Karpas-422 (cell line): ENCODE measurements around the gene KANSL1. TPM values are rescaled to one million over a fixed set of nuclear protein-coding genes. Genes with fewer than 3 reads are reported as not detected.
A peak's percentile ranks its signal among the peaks of the same experiment; 100 is the strongest.

Source experiments
- DNase-seq: peaks from one replicate; pipeline ENCODE4 v3.0.0-alpha.2; 2015
- H2AFZ ChIP-seq: fragments of 200-600 bp; sonication (generic); 2 replicates; pipeline ENCODE4 v1.6.1; 2014; ENCODE audit warnings: antibody characterized with exemption, low read length, mixed read lengths
- H3K27ac ChIP-seq: fragments of 200-600 bp; sonication (generic); 2 replicates; pipeline ENCODE4 v1.5.1; 2014; ENCODE audit warnings: mild to moderate bottlenecking, low read length, moderate library complexity
- H3K27me3 ChIP-seq: fragments of 200-600 bp; sonication (generic); 2 replicates; pipeline ENCODE4 v1.6.1; 2014; ENCODE audit warnings: low read length, mixed read lengths
- H3K36me3 ChIP-seq: fragments of 200-600 bp; sonication (generic); 2 replicates; pipeline ENCODE4 v1.6.1; 2014; ENCODE audit warnings: low read length, mixed read lengths; ENCODE audit not compliant: insufficient read depth
- H3K4me1 ChIP-seq: fragments of 200-600 bp; sonication (generic); 2 replicates; pipeline ENCODE4 v1.6.1; 2014; ENCODE audit warnings: mild to moderate bottlenecking, low read length, mixed read lengths
- H3K4me2 ChIP-seq: fragments of 200-600 bp; sonication (generic); 2 replicates; pipeline ENCODE4 v1.6.1; 2014; ENCODE audit warnings: low read length, low read depth, mild to moderate bottlenecking; ENCODE audit not compliant: poor library complexity, severe bottlenecking
- H3K4me3 ChIP-seq: fragments of 200-600 bp; sonication (generic); 2 replicates; pipeline ENCODE4 v1.5.1; 2014; ENCODE audit warnings: mild to moderate bottlenecking, antibody characterized with exemption, low read length, mixed read lengths
- H3K79me2 ChIP-seq: fragments of 200-600 bp; sonication (generic); 2 replicates; pipeline ENCODE4 v1.6.1; 2014; ENCODE audit warnings: mild to moderate bottlenecking, low read length, mixed read lengths
- H3K9ac ChIP-seq: fragments of 200-600 bp; sonication (generic); 2 replicates; pipeline ENCODE4 v1.6.0; 2014; ENCODE audit warnings: low read length
- H3K9me2 ChIP-seq: fragments of 200-600 bp; sonication (generic), shearing (Covaris generic); replicated peaks from 2 replicates; pipeline ENCODE4 v1.6.0; 2014; ENCODE audit warnings: mild to moderate bottlenecking, low read length, moderate library complexity; ENCODE audit not compliant: insufficient read depth
- H3K9me3 ChIP-seq: fragments of 300-700, 200-600 bp; sonication (generic); 2 replicates; pipeline ENCODE4 v1.6.1; 2014; ENCODE audit warnings: low read length, mixed read lengths
- H4K20me1 ChIP-seq: fragments of 200-600 bp; sonication (generic); 2 replicates; pipeline ENCODE4 v1.6.1; 2014; ENCODE audit warnings: mild to moderate bottlenecking, antibody characterized with exemption, low read length, low read depth; ENCODE audit not compliant: insufficient read depth
- total RNA-seq: library from RNA; depleted of rRNA; stranded (reverse); fragments of >200 nt; shearing (Covaris generic); gene quantifications from 2 replicates; pipeline ENCODE4 v1.2.3, GENCODE V29; 2014; ENCODE audit warnings: low replicate concordance

Gene KANSL1
- total RNA-seq, 1 experiment from 2014 or later: 127 TPM

DNA sequence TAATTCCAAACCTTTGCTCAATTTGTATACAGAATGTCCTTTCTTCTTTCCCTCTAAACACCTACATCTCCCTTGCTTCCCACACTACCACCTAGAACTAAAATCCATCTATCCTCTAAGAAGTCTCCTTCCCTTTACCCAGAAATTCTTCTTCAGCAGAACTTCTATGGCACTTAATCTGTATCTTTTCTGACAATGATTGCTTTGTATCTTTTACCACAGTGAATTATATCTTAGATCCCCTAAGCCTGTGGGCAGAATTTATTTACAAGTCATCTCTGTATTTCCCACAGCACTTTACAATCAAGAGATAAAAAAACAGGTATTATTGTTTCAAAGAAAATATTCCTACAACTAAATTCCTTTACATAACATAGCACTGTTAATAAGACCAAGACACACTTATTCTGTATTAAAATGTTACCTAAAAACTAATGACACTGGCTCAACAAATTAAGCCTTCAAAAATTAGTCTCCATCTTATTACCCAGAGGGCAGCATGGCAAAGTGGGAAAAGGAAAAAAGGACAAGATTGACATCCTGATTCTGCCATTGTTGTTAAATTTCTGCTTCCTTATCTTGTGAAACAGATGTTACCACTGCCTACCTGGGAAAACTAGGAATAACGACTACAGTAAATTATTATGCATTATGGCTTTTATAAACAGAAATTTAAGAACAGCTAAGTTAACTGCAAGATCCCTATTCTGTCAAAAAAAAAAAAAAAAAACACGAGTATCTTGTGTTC is 42.8 kb downstream of the KANSL1 start:
- Histone ChIP-seq H3K27me3 (no peaks in the 10 kb centered on the region), H3K4me3 (no peak overlapping the region), H3K36me3 (no peaks in the 10 kb centered on the region), H3K79me2 (peaks cover 97% of the 10 kb centered on the region), H3K9ac (no peak overlapping the region), H3K4me2 (peak overlapping the region; percentile 20), H4K20me1 (peaks cover 41% of the 10 kb centered on the region; the same call in 1 of the 2 replicates), H2AFZ (no peak overlapping the region), H3K4me1 (peaks cover 94% of the 10 kb centered on the region), H3K9me3 (no peaks in the 10 kb centered on the region), H3K9me2 (no peaks in the 10 kb centered on the region), H3K27ac (peak overlapping the region; percentile 62)
- no peak for DNase-seq

- H3K9ac ChIP-seq: 0 out of 2 replicates have a peak overlapping the region, but pooled peaks have one; percentile 1
- no peaks in the 10 kb centered on the region for H3K36me3 ChIP-seq
- no peak for DNase-seq
- H3K4me3 ChIP-seq: no peak overlapping the region; the same call in 1 of the 2 replicates
- no peak overlapping the region for H2AFZ ChIP-seq
- no peaks in the 10 kb centered on the region for H3K9me3 ChIP-seq
- no peaks in the 10 kb centered on the region for H3K9me2 ChIP-seq
- peaks cover 94% of the 10 kb centered on the region for H3K4me1 ChIP-seq
- peaks cover 40% of the 10 kb centered on the region; the same call in 1 of the 2 replicates for H4K20me1 ChIP-seq
- H3K27me3 ChIP-seq: no peaks in the 10 kb centered on the region
- peaks cover 94% of the 10 kb centered on the region for H3K79me2 ChIP-seq
- peak overlapping the region; percentile 86 for H3K27ac ChIP-seq
- peak overlapping the region; percentile 66 for H3K4me2 ChIP-seq
Measured at GRCh38 chr17:46148247-46148646, 45.0 kb downstream of the KANSL1 start.

DNA sequence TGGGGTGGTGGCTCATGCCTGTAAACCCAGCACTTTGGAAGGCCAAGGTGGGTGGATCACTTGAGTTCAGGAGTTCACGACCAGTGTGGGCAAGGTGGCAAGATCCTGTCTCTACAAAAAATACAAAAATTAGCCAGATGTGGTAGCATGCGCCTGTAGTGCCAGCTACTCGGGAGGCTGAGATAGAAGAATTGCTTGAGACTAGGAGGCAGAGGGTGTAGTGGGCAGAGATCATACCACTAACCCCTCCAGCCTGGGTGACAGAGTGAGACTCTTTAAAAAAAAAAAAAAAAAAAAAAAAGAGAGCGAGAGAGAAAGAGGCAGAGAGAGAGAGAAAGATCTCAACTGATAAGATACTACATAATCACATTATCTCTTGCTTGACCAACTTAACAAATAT is 45.9 kb downstream of the KANSL1 start:
- Histone ChIP-seq H3K9me2 (no peaks in the 10 kb centered on the region), H3K9me3 (no peaks in the 10 kb centered on the region), H3K4me3 (peak overlapping the region; percentile 26), H4K20me1 (peaks cover 36% of the 10 kb centered on the region; the same call in 1 of the 2 replicates), H3K79me2 (peaks cover 94% of the 10 kb centered on the region), H2AFZ (no peak overlapping the region), H3K4me2 (peak overlapping the region; percentile 66), H3K27ac (peak overlapping the region; percentile 86), H3K9ac (peak overlapping the region; percentile 36), H3K4me1 (peaks cover 94% of the 10 kb centered on the region), H3K36me3 (no peaks in the 10 kb centered on the region), H3K27me3 (no peaks in the 10 kb centered on the region)
- peak; percentile 65 for DNase-seq

GRCh38 chr17:46144246-46144645 is 49.0 kb downstream of the KANSL1 start:
- H3K4me3 ChIP-seq: peak overlapping the region; percentile 40
- no peak overlapping the region for H2AFZ ChIP-seq
- peak overlapping the region; percentile 86 for H3K27ac ChIP-seq
- peaks cover 97% of the 10 kb centered on the region for H3K4me1 ChIP-seq
- peaks cover 13% of the 10 kb centered on the region; the same call in 1 of the 2 replicates for H4K20me1 ChIP-seq
- H3K36me3 ChIP-seq: no peaks in the 10 kb centered on the region
- DNase-seq: peak; percentile 74
- peaks cover 96% of the 10 kb centered on the region for H3K79me2 ChIP-seq
- no peaks in the 10 kb centered on the region for H3K27me3 ChIP-seq
- H3K9me2 ChIP-seq: no peaks in the 10 kb centered on the region
- no peaks in the 10 kb centered on the region for H3K9me3 ChIP-seq
- peak overlapping the region; percentile 66 for H3K4me2 ChIP-seq
- peak overlapping the region; percentile 55 for H3K9ac ChIP-seq

GRCh38 chr17:46143827-46144236 is 49.4 kb downstream of the KANSL1 start:
- Histone ChIP-seq H4K20me1 (peaks cover 12% of the 10 kb centered on the region; the same call in 1 of the 2 replicates), H3K36me3 (no peaks in the 10 kb centered on the region), H3K4me1 (peaks cover 98% of the 10 kb centered on the region), H3K9ac (peak overlapping the region; percentile 55), H3K4me2 (peak overlapping the region; percentile 66), H2AFZ (no peak overlapping the region), H3K27ac (peak overlapping the region; percentile 86), H3K9me3 (no peaks in the 10 kb centered on the region), H3K4me3 (peak overlapping the region; percentile 40), H3K79me2 (peaks cover 96% of the 10 kb centered on the region), H3K9me2 (no peaks in the 10 kb centered on the region), H3K27me3 (no peaks in the 10 kb centered on the region)
- DNase-seq: peak; percentile 68

GRCh38 chr17:46141645-46142044 is 51.6 kb downstream of the KANSL1 start:
- Histone ChIP-seq H3K9me3 (no peaks in the 10 kb centered on the region), H4K20me1 (peaks cover 9% of the 10 kb centered on the region; the same call in 1 of the 2 replicates), H3K36me3 (no peaks in the 10 kb centered on the region), H3K79me2 (peaks cover 96% of the 10 kb centered on the region), H3K27ac (peak overlapping the region; percentile 86), H3K9ac (peak overlapping the region; percentile 33), H2AFZ (no peak overlapping the region), H3K4me2 (peak overlapping the region; percentile 57), H3K9me2 (no peaks in the 10 kb centered on the region), H3K4me3 (peak overlapping the region; percentile 7), H3K4me1 (peaks cover 98% of the 10 kb centered on the region), H3K27me3 (no peaks in the 10 kb centered on the region)
- no peak for DNase-seq

GRCh38 chr17:46140645-46141197 is 52.5 kb downstream of the KANSL1 start:
- Histone ChIP-seq H3K4me3 (peak overlapping the region; percentile 7), H3K36me3 (no peaks in the 10 kb centered on the region), H2AFZ (no peak overlapping the region), H3K9me2 (no peaks in the 10 kb centered on the region), H3K79me2 (peaks cover 97% of the 10 kb centered on the region), H3K9ac (peak overlapping the region; percentile 33), H3K27me3 (no peaks in the 10 kb centered on the region), H3K4me1 (peaks cover 98% of the 10 kb centered on the region), H3K4me2 (peak overlapping the region; percentile 57), H4K20me1 (peaks cover 6% of the 10 kb centered on the region; the same call in 1 of the 2 replicates), H3K27ac (peak overlapping the region; percentile 86), H3K9me3 (no peaks in the 10 kb centered on the region)
- peak; percentile 56 for DNase-seq
